NCI-H82 treated with DMSO at 0.1 percent for 48 hours (cell line): Measurements from ENCODE around the gene CCDC149.

Source experiments
- DNase-seq: peaks from one replicate; lab custom pipeline; 2025; ENCODE audit not compliant: unreplicated experiment; lab: John Stamatoyannopoulos, UW

Gene CCDC149

GRCh38 chr4:24845132-24845531, 67.7 kb downstream of the CCDC149 start:
- DNase-seq: no peak

DNA sequence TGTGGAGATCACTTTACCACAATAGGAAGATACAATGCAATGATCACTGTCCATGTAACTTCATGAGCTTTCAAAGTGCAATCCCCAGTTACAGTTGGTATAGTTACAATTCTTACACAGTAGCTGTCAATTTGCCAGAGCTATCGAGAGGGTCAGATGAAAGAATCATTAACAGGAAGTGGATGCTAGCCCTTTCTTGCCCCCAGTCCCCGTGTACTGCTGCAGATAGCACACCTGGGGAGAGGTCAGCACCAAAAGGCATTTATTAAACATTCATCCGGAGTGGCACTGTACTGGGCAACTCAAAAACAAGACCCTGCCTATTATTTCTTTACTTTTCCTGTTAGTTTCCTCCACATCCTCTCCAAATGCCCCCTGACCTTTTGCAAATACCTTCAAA, 69.7 kb downstream of the CCDC149 start:
- DNase-seq: no peak

GRCh38 chr4:24842356-24842755, 70.5 kb downstream of the CCDC149 start:
- DNase-seq: no peak

- no peak for DNase-seq
Measured at GRCh38 chr4:24840826-24841543, 71.9 kb downstream of the CCDC149 start.

GRCh38 chr4:24840362-24840761, 72.5 kb downstream of the CCDC149 start:
- DNase-seq: no peak

DNA sequence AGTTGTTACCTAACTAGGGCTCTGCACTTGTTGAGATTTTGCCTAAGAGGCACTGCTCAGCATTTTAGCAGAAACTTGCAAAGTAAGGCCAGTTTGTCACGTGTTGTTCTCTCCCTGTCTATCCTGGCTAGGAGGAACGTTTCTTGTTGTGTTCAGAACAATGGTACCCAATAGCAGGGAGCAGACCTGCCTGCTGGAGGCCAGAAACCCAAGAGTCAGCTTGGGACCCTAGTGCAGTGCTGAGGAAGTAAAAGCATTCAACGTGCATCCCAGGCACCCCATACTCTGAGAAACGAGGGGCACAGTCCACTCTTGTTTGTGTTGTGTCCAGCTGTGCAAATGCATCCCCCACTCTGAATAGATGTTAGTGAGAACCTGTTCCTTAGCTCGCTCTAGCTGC, 75.1 kb downstream of the CCDC149 start:
- DNase-seq: no peak

GRCh38 chr4:24837336-24837735, 75.5 kb downstream of the CCDC149 start:
- no peak for DNase-seq

GRCh38 chr4:24836661-24837242, 76.1 kb downstream of the CCDC149 start:
- no peak for DNase-seq

- DNase-seq: no peak
Measured at GRCh38 chr4:24835696-24836095, 77.1 kb downstream of the CCDC149 start.

DNA sequence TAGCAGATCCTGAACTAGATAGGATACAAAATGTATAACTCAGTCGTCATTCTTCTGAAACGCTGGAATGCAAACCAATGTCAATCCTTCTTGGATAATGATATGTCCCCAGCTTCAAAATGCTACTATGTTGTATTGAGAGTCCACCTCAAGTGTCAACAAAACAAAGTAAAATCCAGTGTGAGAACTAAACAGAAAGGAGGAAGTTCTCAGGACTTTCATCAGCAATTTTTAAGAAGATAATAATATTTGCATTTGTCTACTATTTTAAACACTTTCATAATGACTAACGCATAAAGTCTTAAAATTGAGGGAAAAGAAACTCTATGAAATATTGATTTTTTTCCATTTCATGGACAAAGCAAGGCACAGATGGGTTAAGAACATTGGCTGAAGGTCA, 81.2 kb downstream of the CCDC149 start:
- no peak for DNase-seq

DNA sequence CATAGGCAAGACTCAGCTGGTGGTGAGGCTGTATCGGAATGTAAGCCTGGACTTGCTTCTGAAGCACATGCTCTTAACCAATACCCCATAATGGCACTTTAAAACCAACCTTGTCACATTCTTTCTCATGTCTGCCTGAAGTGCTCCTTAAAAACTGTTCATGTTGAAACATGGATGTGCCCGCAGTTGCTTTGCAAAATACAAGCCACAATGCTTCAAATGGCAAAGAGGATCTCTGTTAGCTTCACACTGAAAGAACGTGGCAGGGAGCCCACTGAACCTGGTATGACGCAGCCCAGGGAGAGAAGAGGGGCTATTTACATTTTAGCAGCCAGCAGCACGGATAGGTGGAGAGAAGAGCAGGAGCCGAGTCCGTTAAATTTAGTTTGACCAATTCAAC, 88.1 kb downstream of the CCDC149 start:
- DNase-seq: no peak

DNA sequence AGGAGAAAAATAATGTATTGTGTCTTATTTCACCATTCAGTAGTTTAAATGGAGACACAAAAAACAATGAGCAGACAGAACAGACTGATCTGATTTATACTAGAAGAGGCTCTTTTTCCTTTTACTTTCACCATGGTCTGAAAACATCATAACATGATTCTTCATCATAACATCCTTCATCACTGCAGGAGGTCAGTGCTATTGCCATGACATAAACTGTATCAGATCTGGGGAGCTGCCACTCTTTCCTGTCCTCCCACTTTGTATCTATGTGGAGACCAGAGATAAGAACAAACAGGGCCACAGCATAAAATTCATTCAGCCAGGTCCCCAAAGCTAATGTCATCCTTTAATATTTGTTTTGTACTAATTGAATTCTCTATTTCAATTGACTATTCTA, 92.3 kb downstream of the CCDC149 start:
- no peak for DNase-seq

- no peak for DNase-seq
Measured at GRCh38 chr4:24816797-24817196, 96.0 kb downstream of the CCDC149 start.

DNA sequence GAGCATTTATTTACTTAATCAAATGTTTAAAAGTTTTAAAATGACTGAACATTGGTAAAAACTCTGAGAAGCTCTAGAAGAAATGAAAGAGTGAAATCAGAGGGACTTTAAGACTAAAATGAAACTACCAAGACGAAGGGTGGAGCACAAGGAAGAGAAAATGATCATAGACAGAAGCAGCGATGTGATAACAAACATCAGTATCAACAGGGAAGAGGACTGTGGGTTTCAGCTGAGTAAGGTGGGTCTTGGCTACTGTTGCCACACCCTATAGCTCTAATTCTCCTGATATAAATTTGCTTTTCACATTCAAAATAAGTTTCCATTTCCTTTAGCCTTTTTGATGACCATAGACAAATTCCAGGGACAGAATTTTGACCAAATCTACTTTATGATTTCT, 99.1 kb downstream of the CCDC149 start:
- no peak for DNase-seq

DNA sequence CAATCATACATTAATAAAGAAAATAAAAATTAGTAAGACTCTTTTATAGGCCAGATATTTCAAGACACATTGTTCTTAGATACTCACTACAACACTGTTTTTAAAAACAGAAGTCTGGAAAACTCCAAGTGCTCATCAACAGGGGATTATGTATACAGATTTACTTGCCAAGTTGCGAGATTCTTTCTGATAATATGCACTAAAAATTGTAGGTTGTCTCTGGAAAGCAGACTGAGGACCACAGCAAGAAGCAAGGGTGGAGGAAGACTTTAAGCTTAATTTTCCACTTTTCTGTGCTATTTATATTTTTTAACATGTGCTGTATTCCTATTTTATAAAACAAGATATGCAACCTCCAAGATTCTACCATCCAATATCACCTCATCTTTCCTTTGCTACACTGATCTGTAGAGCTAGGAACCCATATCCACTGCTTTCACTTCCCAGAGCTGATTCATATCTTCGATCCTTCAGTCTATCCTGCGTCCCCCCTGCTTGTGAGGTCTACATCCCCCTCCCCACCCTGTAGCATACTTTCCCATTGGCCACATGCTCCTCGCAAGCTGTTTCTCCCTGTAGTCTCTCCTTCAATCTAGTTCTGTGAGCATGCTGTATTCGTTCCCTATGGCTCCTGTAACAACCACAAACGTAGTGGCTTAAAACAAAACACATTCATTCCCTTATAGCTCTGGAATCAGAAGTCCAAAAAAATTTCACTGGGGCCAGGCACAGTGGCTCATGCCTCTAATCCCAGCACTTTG, 101.8 kb downstream of the CCDC149 start:
- no peak for DNase-seq

GRCh38 chr4:24809815-24810405, 102.9 kb downstream of the CCDC149 start:
- no peak for DNase-seq

GRCh38 chr4:24809376-24809775, 103.5 kb downstream of the CCDC149 start:
- no peak for DNase-seq

GRCh38 chr4:24808955-24809354, 103.9 kb downstream of the CCDC149 start:
- DNase-seq: no peak

- DNase-seq: no peak
Measured at GRCh38 chr4:24808261-24808660, 104.6 kb downstream of the CCDC149 start.

- no peak for DNase-seq
Measured at GRCh38 chr4:24807611-24808010, 105.2 kb downstream of the CCDC149 start.

DNA sequence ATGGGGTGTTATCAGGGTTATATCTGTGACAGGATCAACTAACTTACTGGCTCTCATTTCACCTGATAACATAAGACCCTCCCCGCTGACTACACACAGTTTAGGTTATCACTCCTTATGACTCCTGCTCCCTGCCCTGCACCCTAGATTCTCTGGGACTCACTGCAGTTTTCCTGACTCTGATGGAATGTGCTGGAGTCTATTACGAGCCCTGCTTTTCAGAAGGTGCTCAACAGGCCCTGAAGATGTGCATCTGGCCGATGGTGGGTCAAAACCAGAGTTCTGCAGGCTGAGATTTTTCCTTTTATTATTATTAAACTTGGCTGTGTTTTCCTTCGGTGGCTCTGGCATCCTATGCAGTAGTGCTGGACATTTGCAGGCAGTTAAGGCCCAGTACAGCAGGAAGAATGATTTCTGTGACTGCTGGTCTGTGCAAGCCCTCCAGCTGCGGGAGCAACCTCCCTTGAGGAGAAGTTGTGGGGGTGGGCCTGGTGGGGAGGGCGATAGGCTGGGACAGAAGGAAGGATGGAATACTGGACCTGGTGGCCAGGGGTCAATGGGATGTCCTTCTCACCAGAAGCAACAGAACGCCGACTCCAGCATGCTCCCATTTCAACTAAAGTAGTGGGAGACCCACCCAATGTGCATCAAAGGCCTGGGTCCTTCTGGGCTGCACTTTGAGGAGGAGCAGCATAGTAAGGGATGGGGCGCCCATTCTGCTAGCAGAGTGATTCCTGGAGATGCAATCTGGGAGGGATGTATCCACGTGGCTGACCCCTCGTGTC, 106.4 kb downstream of the CCDC149 start:
- no peak for DNase-seq
